HepG2 (cell line): ENCODE results near the gene MIR17HG. TPM values are rescaled to one million over a fixed set of nuclear protein-coding genes. Genes with fewer than 3 reads are reported as not detected.

ENCODE experiments used
- FIP1L1 ChIP-seq: fragments of 200-400 bp; formaldehyde crosslinking; IDR thresholded peaks from 2 replicates; pipeline ENCODE4 v1.6.1; 2018; ENCODE audit warnings: low read depth, mild to moderate bottlenecking, low read length, moderate library complexity, borderline replicate concordance; ENCODE audit not compliant: insufficient read depth
- FOXO1 ChIP-seq: sonication (generic); formaldehyde crosslinking; IDR thresholded peaks from 2 replicates; pipeline ENCODE4 v1.4.0; 2020; ENCODE audit warnings: missing genetic modification reagents
- GTF3A ChIP-seq: sonication (generic); formaldehyde crosslinking; conservative IDR thresholded peaks from 2 replicates; pipeline ENCODE4 v1.4.0; 2020; ENCODE audit warnings: mild to moderate bottlenecking, missing genetic modification reagents
- JUN ChIP-seq: sonication (generic); formaldehyde crosslinking; IDR thresholded peaks from 2 replicates; pipeline ENCODE4 v1.4.0; 2020; ENCODE audit warnings: mild to moderate bottlenecking, missing genetic modification reagents
- MAFK ChIP-seq, 2 experiments: IDR thresholded peaks in 1 of 2; conservative IDR thresholded peaks in 1 of 2; 2 replicates each; pipeline ENCODE4 v1.6.1; 2011; ENCODE audit warnings: improper control_type of control experiment in 2 of 2, low read length in 2 of 2
- NAIF1 ChIP-seq: sonication (generic); formaldehyde crosslinking; IDR thresholded peaks from 2 replicates; pipeline ENCODE4 v1.5.0; 2020; ENCODE audit warnings: mild to moderate bottlenecking, missing genetic modification reagents, borderline replicate concordance
- TARDBP ChIP-seq: sonication (generic); formaldehyde crosslinking; IDR thresholded peaks from 2 replicates; pipeline ENCODE4 v1.8.0; 2022; ENCODE audit warnings: mild to moderate bottlenecking, missing genetic modification reagents
- ZBTB3 ChIP-seq: sonication (generic); formaldehyde crosslinking; IDR thresholded peaks from 2 replicates; pipeline ENCODE4 v1.4.0; 2020; ENCODE audit warnings: low read depth, mild to moderate bottlenecking, moderate library complexity, missing genetic modification reagents, borderline replicate concordance
- ZMYM3 ChIP-seq: sonication (generic); formaldehyde crosslinking; IDR thresholded peaks from 2 replicates; pipeline ENCODE4 v1.5.1; 2020; ENCODE audit warnings: mild to moderate bottlenecking, missing genetic modification reagents
- ZNF230 ChIP-seq: sonication (generic); formaldehyde crosslinking; IDR thresholded peaks from 2 replicates; pipeline ENCODE4 v1.4.0; 2020; ENCODE audit warnings: mild to moderate bottlenecking, missing genetic modification reagents
- ZNF572 ChIP-seq: sonication (generic); formaldehyde crosslinking; IDR thresholded peaks from 2 replicates; pipeline ENCODE4 v1.5.1; 2020; ENCODE audit warnings: mild to moderate bottlenecking, missing genetic modification reagents
- ZNF780A ChIP-seq: sonication (generic); formaldehyde crosslinking; IDR thresholded peaks from 2 replicates; pipeline ENCODE4 v1.8.0; 2022; ENCODE audit warnings: mild to moderate bottlenecking, missing genetic modification reagents, moderate library complexity
- polyA plus RNA-seq, 8 experiments: library from polyadenylated mRNA; depleted of rRNA in 3 of 8; stranded (reverse) in 7 of 8; unstranded in 1 of 8; fragments of >200 nt; fragmentation: Illumina TruSeq in 4 of 8; extraction: Trizol in 4 of 8; gene quantifications; 2 replicates each; pipeline versions ENCODE4 v1.2.1 to v1.2.3, GENCODE V29; 2011 to 2016; ENCODE audit warnings: low read depth in 4 of 8, missing spikeins in 1 of 8, mixed read lengths in 1 of 8; ENCODE audit not compliant: insufficient read depth in 1 of 8
- total RNA-seq, 5 experiments: library from RNA; depleted of rRNA; stranded (reverse); fragments of >200 nt; fragmentation: Illumina TruSeq; extraction: Trizol; gene quantifications; 2 replicates each; pipeline ENCODE4 v1.2.3, GENCODE V29; 2016; ENCODE audit warnings: low read depth in 1 of 5
- TF ChIP-seq, protein P1 (sequence below): sonication (generic); formaldehyde crosslinking; IDR thresholded peaks from 2 replicates; pipeline ENCODE4 v1.4.0; 2020; ENCODE audit warnings: missing genetic modification reagents
- TF ChIP-seq, protein P2 (sequence below), 2 experiments: sonication (generic) in 1 of 2; formaldehyde crosslinking in 1 of 2; IDR thresholded peaks; 2 replicates each; pipeline versions ENCODE4 v1.4.0 to v1.6.1; 2016 to 2020; ENCODE audit warnings: borderline replicate concordance in 1 of 2, low read depth in 1 of 2, mild to moderate bottlenecking in 1 of 2, missing genetic modification reagents in 1 of 2
- TF ChIP-seq, protein P3 (sequence below): sonication (generic); formaldehyde crosslinking; IDR thresholded peaks from 2 replicates; pipeline ENCODE4 v1.5.0; 2020; ENCODE audit warnings: missing genetic modification reagents, mild to moderate bottlenecking, borderline replicate concordance
- TF ChIP-seq, protein P4 (sequence below): IDR thresholded peaks from 2 replicates; pipeline ENCODE4 v1.6.1; 2012; ENCODE audit warnings: low read depth, low read length, improper control_type of control experiment

Gene MIR17HG
- total and polyA plus RNA-seq, 2 of the 13 experiments (the other 11 are each of a cell fraction or from before 2014, with no cell fraction given) = 2.5 to 12.3 TPM

DNA sequence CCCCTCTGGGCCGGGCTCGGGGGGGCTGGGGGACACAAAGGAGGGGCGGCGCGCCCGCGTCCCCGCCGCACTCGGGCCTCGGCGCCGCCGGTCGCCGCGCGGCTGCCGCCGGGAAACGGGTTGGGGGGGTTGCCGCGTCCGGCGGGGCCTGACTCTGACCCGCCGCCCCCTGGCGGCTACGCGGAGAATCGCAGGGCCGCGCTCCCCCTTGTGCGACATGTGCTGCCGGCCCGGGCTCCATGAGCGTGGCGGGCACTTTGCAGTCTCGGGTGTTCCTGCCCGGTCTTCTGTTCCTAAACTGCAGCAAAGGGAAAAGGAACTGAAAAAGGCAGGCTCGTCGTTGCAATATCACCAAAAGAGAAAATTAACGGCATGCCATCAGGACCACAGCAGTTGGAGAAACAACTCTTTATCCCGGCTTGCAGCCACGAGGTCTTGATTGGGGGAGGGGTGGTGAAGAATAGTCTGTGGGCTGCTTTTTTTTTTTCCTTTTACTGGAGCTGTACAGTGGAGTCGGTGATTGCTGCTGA, 1.5 kb downstream of the MIR17HG start (continued):
- TF ChIP-seq, protein P1, sequence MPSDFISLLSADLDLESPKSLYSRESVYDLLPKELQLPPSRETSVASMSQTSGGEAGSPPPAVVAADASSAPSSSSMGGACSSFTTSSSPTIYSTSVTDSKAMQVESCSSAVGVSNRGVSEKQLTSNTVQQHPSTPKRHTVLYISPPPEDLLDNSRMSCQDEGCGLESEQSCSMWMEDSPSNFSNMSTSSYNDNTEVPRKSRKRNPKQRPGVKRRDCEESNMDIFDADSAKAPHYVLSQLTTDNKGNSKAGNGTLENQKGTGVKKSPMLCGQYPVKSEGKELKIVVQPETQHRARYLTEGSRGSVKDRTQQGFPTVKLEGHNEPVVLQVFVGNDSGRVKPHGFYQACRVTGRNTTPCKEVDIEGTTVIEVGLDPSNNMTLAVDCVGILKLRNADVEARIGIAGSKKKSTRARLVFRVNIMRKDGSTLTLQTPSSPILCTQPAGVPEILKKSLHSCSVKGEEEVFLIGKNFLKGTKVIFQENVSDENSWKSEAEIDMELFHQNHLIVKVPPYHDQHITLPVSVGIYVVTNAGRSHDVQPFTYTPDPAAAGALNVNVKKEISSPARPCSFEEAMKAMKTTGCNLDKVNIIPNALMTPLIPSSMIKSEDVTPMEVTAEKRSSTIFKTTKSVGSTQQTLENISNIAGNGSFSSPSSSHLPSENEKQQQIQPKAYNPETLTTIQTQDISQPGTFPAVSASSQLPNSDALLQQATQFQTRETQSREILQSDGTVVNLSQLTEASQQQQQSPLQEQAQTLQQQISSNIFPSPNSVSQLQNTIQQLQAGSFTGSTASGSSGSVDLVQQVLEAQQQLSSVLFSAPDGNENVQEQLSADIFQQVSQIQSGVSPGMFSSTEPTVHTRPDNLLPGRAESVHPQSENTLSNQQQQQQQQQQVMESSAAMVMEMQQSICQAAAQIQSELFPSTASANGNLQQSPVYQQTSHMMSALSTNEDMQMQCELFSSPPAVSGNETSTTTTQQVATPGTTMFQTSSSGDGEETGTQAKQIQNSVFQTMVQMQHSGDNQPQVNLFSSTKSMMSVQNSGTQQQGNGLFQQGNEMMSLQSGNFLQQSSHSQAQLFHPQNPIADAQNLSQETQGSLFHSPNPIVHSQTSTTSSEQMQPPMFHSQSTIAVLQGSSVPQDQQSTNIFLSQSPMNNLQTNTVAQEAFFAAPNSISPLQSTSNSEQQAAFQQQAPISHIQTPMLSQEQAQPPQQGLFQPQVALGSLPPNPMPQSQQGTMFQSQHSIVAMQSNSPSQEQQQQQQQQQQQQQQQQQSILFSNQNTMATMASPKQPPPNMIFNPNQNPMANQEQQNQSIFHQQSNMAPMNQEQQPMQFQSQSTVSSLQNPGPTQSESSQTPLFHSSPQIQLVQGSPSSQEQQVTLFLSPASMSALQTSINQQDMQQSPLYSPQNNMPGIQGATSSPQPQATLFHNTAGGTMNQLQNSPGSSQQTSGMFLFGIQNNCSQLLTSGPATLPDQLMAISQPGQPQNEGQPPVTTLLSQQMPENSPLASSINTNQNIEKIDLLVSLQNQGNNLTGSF = peak; percentile 55; the same call in 1 of the 2 replicates
- TF ChIP-seq NAIF1 (no peak; the same call in 1 of the 2 replicates), MAFK (conservative IDR thresholded peaks at IDR 0.05 in 1 of 2, IDR thresholded peaks at IDR 0.05 in 1 of 2; ENCODE audit: low read length in 2 of 2) (no peak), ZNF780A (CRISPR knock-in tag) (no peak), FOXO1 (CRISPR knock-in tag) (no peak), JUN (no peak), ZBTB3 (CRISPR knock-in tag) (no peak), ZNF230 (CRISPR knock-in tag) (no peak; the same call in 1 of the 2 replicates), ZMYM3 (no peak), TARDBP (CRISPR knock-in tag) (peak; percentile 68; the same call in 1 of the 2 replicates), ZNF572 (no peak), FIP1L1 (no peak), GTF3A (CRISPR knock-in tag) (no peak)
- TF ChIP-seq, protein P2, sequence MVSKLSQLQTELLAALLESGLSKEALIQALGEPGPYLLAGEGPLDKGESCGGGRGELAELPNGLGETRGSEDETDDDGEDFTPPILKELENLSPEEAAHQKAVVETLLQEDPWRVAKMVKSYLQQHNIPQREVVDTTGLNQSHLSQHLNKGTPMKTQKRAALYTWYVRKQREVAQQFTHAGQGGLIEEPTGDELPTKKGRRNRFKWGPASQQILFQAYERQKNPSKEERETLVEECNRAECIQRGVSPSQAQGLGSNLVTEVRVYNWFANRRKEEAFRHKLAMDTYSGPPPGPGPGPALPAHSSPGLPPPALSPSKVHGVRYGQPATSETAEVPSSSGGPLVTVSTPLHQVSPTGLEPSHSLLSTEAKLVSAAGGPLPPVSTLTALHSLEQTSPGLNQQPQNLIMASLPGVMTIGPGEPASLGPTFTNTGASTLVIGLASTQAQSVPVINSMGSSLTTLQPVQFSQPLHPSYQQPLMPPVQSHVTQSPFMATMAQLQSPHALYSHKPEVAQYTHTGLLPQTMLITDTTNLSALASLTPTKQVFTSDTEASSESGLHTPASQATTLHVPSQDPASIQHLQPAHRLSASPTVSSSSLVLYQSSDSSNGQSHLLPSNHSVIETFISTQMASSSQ (IDR thresholded peaks at IDR 0.05; ENCODE audit: low read depth) = no peak
- TF ChIP-seq, protein P2 (CRISPR knock-in tag; IDR thresholded peaks at IDR 0.05; ENCODE audit: borderline replicate concordance) = peak; percentile 34; the same call in 1 of the 2 replicates
- TF ChIP-seq, protein P3, sequence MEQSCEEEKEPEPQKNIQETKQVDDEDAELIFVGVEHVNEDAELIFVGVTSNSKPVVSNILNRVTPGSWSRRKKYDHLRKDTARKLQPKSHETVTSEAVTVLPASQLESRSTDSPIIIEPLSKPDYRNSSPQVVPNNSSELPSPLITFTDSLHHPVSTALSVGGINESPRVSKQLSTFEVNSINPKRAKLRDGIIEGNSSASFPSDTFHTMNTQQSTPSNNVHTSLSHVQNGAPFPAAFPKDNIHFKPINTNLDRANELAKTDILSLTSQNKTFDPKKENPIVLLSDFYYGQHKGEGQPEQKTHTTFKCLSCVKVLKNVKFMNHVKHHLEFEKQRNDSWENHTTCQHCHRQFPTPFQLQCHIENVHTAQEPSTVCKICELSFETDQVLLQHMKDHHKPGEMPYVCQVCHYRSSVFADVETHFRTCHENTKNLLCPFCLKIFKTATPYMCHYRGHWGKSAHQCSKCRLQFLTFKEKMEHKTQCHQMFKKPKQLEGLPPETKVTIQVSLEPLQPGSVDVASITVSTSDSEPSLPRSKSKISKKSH = no peak
- TF ChIP-seq, protein P4, sequence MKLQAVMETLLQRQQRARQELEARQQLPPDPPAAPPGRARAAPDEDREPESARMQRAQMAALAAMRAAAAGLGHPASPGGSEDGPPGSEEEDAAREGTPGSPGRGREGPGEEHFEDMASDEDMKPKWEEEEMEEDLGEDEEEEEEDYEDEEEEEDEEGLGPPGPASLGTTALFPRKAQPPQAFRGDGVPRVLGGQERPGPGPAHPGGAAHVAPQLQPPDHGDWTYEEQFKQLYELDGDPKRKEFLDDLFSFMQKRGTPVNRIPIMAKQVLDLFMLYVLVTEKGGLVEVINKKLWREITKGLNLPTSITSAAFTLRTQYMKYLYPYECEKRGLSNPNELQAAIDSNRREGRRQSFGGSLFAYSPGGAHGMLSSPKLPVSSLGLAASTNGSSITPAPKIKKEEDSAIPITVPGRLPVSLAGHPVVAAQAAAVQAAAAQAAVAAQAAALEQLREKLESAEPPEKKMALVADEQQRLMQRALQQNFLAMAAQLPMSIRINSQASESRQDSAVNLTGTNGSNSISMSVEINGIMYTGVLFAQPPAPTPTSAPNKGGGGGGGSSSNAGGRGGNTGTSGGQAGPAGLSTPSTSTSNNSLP = no peak
